HG03280 (cell line): ENCODE results near the gene CDK17.
"Not testable (repeated sequence)": the region's sequence is repeated elsewhere in the genome, so short reads cannot be mapped to it uniquely, and the experiment has no call there.

Experiments
- ATAC-seq: cut with Tn5 transposase; IDR thresholded peaks from one replicate; pipeline ENCODE4 v1.9.1; 2021; ENCODE audit warnings: mild to moderate bottlenecking, moderate library complexity; ENCODE audit not compliant: unreplicated experiment

CDK17 gene

GRCh38 chr12:96323906-96324305 lies 76.3 kb downstream of the CDK17 start:
- ATAC-seq, result no peak

- no peak for ATAC-seq
These were observed 77.5 kb downstream of the CDK17 start for GRCh38 chr12:96322720-96323119.

GRCh38 chr12:96321941-96322340 lies 78.3 kb downstream of the CDK17 start:
- ATAC-seq, result no peak

- not testable (repeated sequence) for ATAC-seq
These were observed 82.4 kb downstream of the CDK17 start for GRCh38 chr12:96317801-96318200.

GRCh38 chr12:96315741-96316481 lies 84.3 kb downstream of the CDK17 start:
- ATAC-seq, result not testable (repeated sequence)

GRCh38 chr12:96314723-96315122 lies 85.5 kb downstream of the CDK17 start:
- ATAC-seq, result no peak

- no peak for ATAC-seq
These were observed 86.6 kb downstream of the CDK17 start for GRCh38 chr12:96313606-96314005.

GRCh38 chr12:96311191-96311590 lies 89.0 kb downstream of the CDK17 start:
- ATAC-seq, result no peak

- ATAC-seq, result no peak
These were observed 90.2 kb downstream of the CDK17 start for GRCh38 chr12:96310067-96310466.

- no peak for ATAC-seq
These were observed 91.4 kb downstream of the CDK17 start for GRCh38 chr12:96308881-96309280.

GRCh38 chr12:96305665-96306064 lies 94.6 kb downstream of the CDK17 start:
- no peak for ATAC-seq

- ATAC-seq, result no peak
These were observed 96.6 kb downstream of the CDK17 start for GRCh38 chr12:96303653-96304052.

GRCh38 chr12:96302687-96303310 lies 97.4 kb downstream of the CDK17 start:
- ATAC-seq, result no peak

GRCh38 chr12:96301732-96302131 lies 98.5 kb downstream of the CDK17 start:
- no peak for ATAC-seq

- ATAC-seq, result no peak
These were observed 100.2 kb downstream of the CDK17 start for GRCh38 chr12:96300064-96300463.

- no peak for ATAC-seq
These were observed 102.7 kb downstream of the CDK17 start for GRCh38 chr12:96297504-96297903.

GRCh38 chr12:96295532-96296160 lies 104.6 kb downstream of the CDK17 start:
- ATAC-seq, result no peak

GRCh38 chr12:96294831-96295230 lies 105.4 kb downstream of the CDK17 start:
- no peak for ATAC-seq

GRCh38 chr12:96293093-96293492 lies 107.1 kb downstream of the CDK17 start:
- ATAC-seq, result no peak

GRCh38 chr12:96289067-96289466 lies 111.2 kb downstream of the CDK17 start:
- no peak for ATAC-seq

- no peak for ATAC-seq
These were observed 115.1 kb downstream of the CDK17 start for GRCh38 chr12:96285158-96285557.

- ATAC-seq, result no peak
These were observed 125.9 kb downstream of the CDK17 start for GRCh38 chr12:96274331-96274730.
